IMR-90 (cell line): ENCODE data around the gene ZNF221. TPM values are rescaled to one million over a fixed set of nuclear protein-coding genes. Genes with fewer than 3 reads are reported as not detected.

Experiments
- ATAC-seq: fragments of 200-7000 bp; cut with Tn5 transposase; 2 replicates; pipeline ENCODE4 v1.9.1; 2020; ENCODE audit warnings: low read depth, mild to moderate bottlenecking, moderate library complexity
- Bru-seq: library from RNA; stranded (reverse); fragments of 400-500 nt; gene quantifications from one replicate; lab custom pipeline; 2021; lab: Mats Ljungman, UMichigan
- BruChase-seq, 2 experiments: library from RNA; stranded (reverse); fragments of 400-500 nt; gene quantifications; one replicate each; lab custom pipeline; 2021; lab: Mats Ljungman, UMichigan
- BruUV-seq: library from RNA; stranded (reverse); fragments of 400-500 nt; replicated peaks from 2 replicates; lab custom pipeline; 2021; lab: Mats Ljungman, UMichigan
- CTCF ChIA-PET: fragments of 300-600 bp; formaldehyde crosslinking; extraction: SDS; loops from one replicate; lab custom pipeline; 2021; ENCODE audit warnings: antibody characterized with exemption; lab: Yijun Ruan, JAX
- POLR2A ChIA-PET: fragments of 300-600 bp; sonication (Branson Sonifier 250); formaldehyde crosslinking; loops from one replicate; lab custom pipeline; 2022; ENCODE audit warnings: antibody characterized with exemption; ENCODE audit not compliant: unreplicated experiment; lab: Charles Lee
- DNase-seq: peaks from one replicate; pipeline ENCODE4 v3.0.0; 2013
- H2AFZ ChIP-seq: replicated peaks from 2 replicates; pipeline ENCODE3; 2013; ENCODE audit warnings: low read length, mild to moderate bottlenecking; ENCODE audit not compliant: poor library complexity
- H2AK5ac ChIP-seq: 2 replicates; pipeline ENCODE4 v1.6.1; 2013; ENCODE audit warnings: low read depth, low read length, inconsistent platforms
- H2AK9ac ChIP-seq: replicated peaks from 2 replicates; pipeline ENCODE3; 2013; ENCODE audit warnings: mild to moderate bottlenecking, low read depth, low read length, moderate library complexity; ENCODE audit not compliant: poor library complexity
- H2BK120ac ChIP-seq: 2 replicates; pipeline ENCODE4 v1.6.1; 2013; ENCODE audit warnings: low read depth, low read length, inconsistent platforms
- H2BK15ac ChIP-seq: 3 replicates; pipeline ENCODE4 v1.6.1; 2013; ENCODE audit warnings: low read depth, low read length, inconsistent platforms
- H2BK20ac ChIP-seq: 2 replicates; pipeline ENCODE4 v1.6.1; 2013; ENCODE audit warnings: low read depth, mild to moderate bottlenecking, inconsistent platforms, low read length, moderate library complexity
- H2BK5ac ChIP-seq: 2 replicates; pipeline ENCODE4 v1.6.1; 2013; ENCODE audit warnings: mild to moderate bottlenecking, low read depth, low read length, inconsistent platforms; ENCODE audit not compliant: poor library complexity, severe bottlenecking
- H3K14ac ChIP-seq: replicated peaks from 2 replicates; pipeline ENCODE4 v1.6.1; 2013; ENCODE audit warnings: low read depth, low read length, inconsistent platforms
- H3K18ac ChIP-seq: 2 replicates; pipeline ENCODE4 v1.6.1; 2013; ENCODE audit warnings: low read depth, low read length, control low read depth
- H3K23ac ChIP-seq: 2 replicates; pipeline ENCODE4 v1.6.1; 2013; ENCODE audit warnings: low read depth, low read length, inconsistent platforms
- H3K27ac ChIP-seq: 2 replicates; pipeline ENCODE4 v1.5.1; 2013; ENCODE audit warnings: mild to moderate bottlenecking, control low read depth, low read length; ENCODE audit not compliant: insufficient read depth
- H3K27me3 ChIP-seq: 2 replicates; pipeline ENCODE4 v1.6.1; 2013; ENCODE audit warnings: low read length; ENCODE audit not compliant: control insufficient read depth, insufficient read depth
- H3K36me3 ChIP-seq: 2 replicates; pipeline ENCODE4 v1.6.1; 2013; ENCODE audit warnings: low read length, mixed read lengths; ENCODE audit not compliant: control insufficient read depth, insufficient read depth
- H3K4ac ChIP-seq: 2 replicates; pipeline ENCODE4 v1.6.1; 2013; ENCODE audit warnings: low read depth, low read length, inconsistent platforms
- H3K4me1 ChIP-seq: 2 replicates; pipeline ENCODE4 v1.6.1; 2013; ENCODE audit warnings: low read length, mixed read lengths; ENCODE audit not compliant: control insufficient read depth, insufficient read depth
- H3K4me2 ChIP-seq: 2 replicates; pipeline ENCODE4 v1.6.1; 2013; ENCODE audit warnings: low read depth, mild to moderate bottlenecking, control low read depth, low read length, moderate library complexity
- H3K4me3 ChIP-seq: 2 replicates; pipeline ENCODE4 v1.5.1; 2013; ENCODE audit warnings: low read depth, mild to moderate bottlenecking, control low read depth, low read length, moderate library complexity; ENCODE audit not compliant: insufficient read depth
- H3K56ac ChIP-seq: 2 replicates; pipeline ENCODE4 v1.6.1; 2013; ENCODE audit warnings: low read length, inconsistent platforms; ENCODE audit not compliant: insufficient read depth; ENCODE audit errors: extremely low read depth
- H3K79me1 ChIP-seq, 2 experiments: 2 replicates each; pipeline ENCODE4 v1.6.1; 2013; ENCODE audit warnings: low read length in 2 of 2, inconsistent platforms in 1 of 2, low read depth in 1 of 2
- H3K9ac ChIP-seq: 2 replicates; pipeline ENCODE4 v1.6.1; 2013; ENCODE audit warnings: low read depth, low read length, control low read depth
- H3K9me1 ChIP-seq: 2 replicates; pipeline ENCODE4 v1.6.1; 2013; ENCODE audit warnings: low read length, inconsistent platforms; ENCODE audit not compliant: insufficient read depth
- H3K9me3 ChIP-seq: 2 replicates; pipeline ENCODE4 v1.6.1; 2013; ENCODE audit warnings: low read length; ENCODE audit not compliant: control insufficient read depth, insufficient read depth
- H4K20me1 ChIP-seq: 2 replicates; pipeline ENCODE4 v1.6.1; 2013; ENCODE audit warnings: low read length, inconsistent platforms; ENCODE audit not compliant: insufficient read depth
- H4K5ac ChIP-seq: 2 replicates; pipeline ENCODE4 v1.6.1; 2013; ENCODE audit warnings: mild to moderate bottlenecking, low read depth, low read length, control low read depth
- H4K8ac ChIP-seq, 2 experiments: 2 replicates each; pipeline ENCODE4 v1.6.1; 2013; ENCODE audit warnings: low read depth in 2 of 2, low read length in 2 of 2, control low read depth in 1 of 2, inconsistent platforms in 1 of 2
- H4K91ac ChIP-seq: 2 replicates; pipeline ENCODE4 v1.6.1; 2013; ENCODE audit warnings: low read depth, low read length, inconsistent platforms; ENCODE audit not compliant: insufficient read depth
- BHLHE40 ChIP-seq: fragments of 150-350 bp; IDR thresholded peaks from 2 replicates; pipeline ENCODE4 v1.6.1; 2016; ENCODE audit warnings: mild to moderate bottlenecking, low read depth, low read length
- CEBPB ChIP-seq: IDR thresholded peaks from 2 replicates; pipeline ENCODE4 v1.6.1; 2012; ENCODE audit warnings: low read depth, low read length, improper control_type of control experiment
- FOS ChIP-seq: fragments of 150-350 bp; IDR thresholded peaks from 2 replicates; pipeline ENCODE4 v1.6.1; 2016; ENCODE audit warnings: low read depth, low read length
- MAFK ChIP-seq: IDR thresholded peaks from 2 replicates; pipeline ENCODE4 v1.6.1; 2012; ENCODE audit warnings: low read depth, low read length, improper control_type of control experiment
- MAZ ChIP-seq: IDR thresholded peaks from 2 replicates; pipeline ENCODE4 v1.6.1; 2012; ENCODE audit warnings: low read depth, mild to moderate bottlenecking, low read length, improper control_type of control experiment, moderate library complexity, borderline replicate concordance
- MXI1 ChIP-seq: IDR thresholded peaks from 2 replicates; pipeline ENCODE4 v1.6.1; 2012; ENCODE audit warnings: low read depth, mild to moderate bottlenecking, low read length, moderate library complexity, borderline replicate concordance
- NFE2L2 ChIP-seq: fragments of 150-350 bp; IDR thresholded peaks from 2 replicates; pipeline ENCODE4 v1.6.1; 2016; ENCODE audit warnings: low read depth, mild to moderate bottlenecking, low read length
- POLR2A ChIP-seq: IDR thresholded peaks from 2 replicates; pipeline ENCODE4 v1.6.1; 2012; ENCODE audit warnings: mild to moderate bottlenecking, low read depth, low read length
- RAD21 ChIP-seq: IDR thresholded peaks from 2 replicates; pipeline ENCODE4 v1.6.1; 2012; ENCODE audit warnings: low read length, improper control_type of control experiment
- RFX5 ChIP-seq: IDR thresholded peaks from 2 replicates; pipeline ENCODE4 v1.8.0; 2012; ENCODE audit warnings: low read depth, mild to moderate bottlenecking, low read length, moderate library complexity
- SMC3 ChIP-seq: fragments of 150-350 bp; IDR thresholded peaks from 2 replicates; pipeline ENCODE4 v1.6.1; 2016; ENCODE audit warnings: low read depth, mild to moderate bottlenecking, antibody characterized with exemption, low read length, moderate library complexity
- WGBS, 2 experiments: methylation state at CpG; one replicate each; pipeline versions ENCODE4 v1.1.5 to v1.1.7; 2013; ENCODE audit warnings: missing lambda C conversion rate in 2 of 2; ENCODE audit not compliant: insufficient read length in 1 of 2; ENCODE audit errors: extremely low coverage in 2 of 2; 5-methylcytosine and 5-hydroxymethylcytosine counted together
- dilution Hi-C: fragments of 300-500 bp; cut with HindIII; formaldehyde crosslinking; loops from one replicate; pipeline ENCODE4 v1.14.3; 2018; ENCODE audit warnings: low sequenced_read_pairs; ENCODE audit not compliant: unreplicated experiment
- in situ Hi-C: fragments of 300-500 bp; cut with MboI; formaldehyde crosslinking; loops from 3 replicates; pipeline ENCODE4 v1.14.3; 2019; ENCODE audit warnings: low sequenced_read_pairs, inconsistent platforms, mixed read lengths
- intact Hi-C: fragments of 100-400 bp; cut with micrococcal nuclease; formaldehyde crosslinking; loops from 2 replicates; pipeline ENCODE4 v1.10.0; 2022
- long read RNA-seq: library from polyadenylated mRNA; unstranded; transcript quantifications from one replicate; pipeline ENCODE4 v2.0.0, GENCODE V29; 2021; ENCODE audit not compliant: unreplicated experiment
- polyA plus RNA-seq, 3 experiments: library from polyadenylated mRNA; depleted of rRNA; stranded (reverse); fragments of >200 nt; gene quantifications; 2 replicates each; pipeline ENCODE4 v1.2.3, GENCODE V29; 2012; ENCODE audit warnings: low replicate concordance in 1 of 3
- total RNA-seq: library from RNA; depleted of rRNA; stranded (reverse); fragments of >200 nt; gene quantifications from 2 replicates; pipeline ENCODE4 v1.2.3, GENCODE V29; 2012; rRNA removed
- TF ChIP-seq, protein P1 (sequence below): fragments of 150-350 bp; IDR thresholded peaks from 2 replicates; pipeline ENCODE4 v1.6.1; 2017; ENCODE audit warnings: mild to moderate bottlenecking, antibody characterized with exemption, low read length, low read depth
- TF ChIP-seq, protein P2 (sequence below): fragments of 150-350 bp; IDR thresholded peaks from 2 replicates; pipeline ENCODE4 v1.6.1; 2016; ENCODE audit warnings: low read depth, mild to moderate bottlenecking, low read length, moderate library complexity, borderline replicate concordance

ZNF221 gene
- total RNA-seq (10.3 and 10.6 TPM in 2 replicates), polyA plus RNA-seq (2012; rRNA removed) (0.93 and 1.0 TPM in 2 replicates), Bru-seq, nascent RNA (percentile 60 among the genes with signal in this experiment), BruChase-seq, experiment 1, labeled RNA remaining after a 6-hour chase (percentile 61 among the genes with signal in this experiment), BruChase-seq, experiment 2, labeled RNA remaining after a 2-hour chase (percentile 71 among the genes with signal in this experiment)
- polyA plus RNA-seq (2012; cell fraction: cytosol; rRNA removed) = 0.26 and 0.50 TPM in 2 replicates
- 0.13 and 1.8 TPM in 2 replicates for polyA plus RNA-seq (2012; cell fraction: nucleus; rRNA removed; ENCODE audit: low replicate concordance)
- long read RNA-seq, partial matches to known transcripts = 0 of 1 reads
- long read RNA-seq, other reads (novel, unspliced or antisense) = 1 of 1 reads

DNA sequence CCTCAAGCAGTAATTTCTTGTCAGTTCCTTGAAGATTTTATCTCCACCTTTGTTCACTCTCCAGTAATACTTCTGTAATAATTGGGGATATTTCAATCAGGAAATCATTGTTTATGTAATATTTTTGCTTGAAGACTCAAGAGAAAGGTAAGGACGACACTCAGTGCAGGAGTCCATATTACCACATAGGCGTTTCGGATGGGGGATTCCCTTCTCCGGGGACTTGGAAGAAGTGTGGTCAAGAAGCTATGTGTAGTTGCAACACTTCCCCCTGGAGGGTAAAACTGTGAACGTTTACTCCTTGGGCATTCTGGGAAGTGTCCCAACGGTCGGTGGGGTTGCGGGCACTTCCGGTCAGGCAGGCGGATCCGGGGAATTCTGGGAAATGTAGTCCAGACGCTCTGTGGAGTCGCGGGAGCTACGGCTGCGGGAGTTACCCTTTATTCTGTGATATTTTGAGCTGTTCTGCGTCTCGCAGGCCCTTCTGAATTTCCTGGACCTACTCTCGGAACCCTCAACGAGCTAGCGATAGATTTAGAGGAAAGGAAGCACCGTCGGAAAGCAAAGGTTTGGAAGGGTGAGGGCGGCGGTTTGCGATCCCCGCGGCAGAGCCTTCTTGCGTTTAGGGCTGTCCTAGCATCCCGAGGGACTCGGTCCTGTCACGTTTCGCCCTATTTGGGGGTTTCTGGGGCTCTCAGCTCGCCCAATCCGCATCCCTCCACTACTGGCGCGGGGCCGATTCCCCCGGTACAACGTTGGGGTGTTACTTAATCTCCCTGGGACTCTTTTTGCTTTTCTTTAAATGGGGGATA is at the start of gene ZNF221:
Gene ZNF221, plus strand, starts transcription at position 395 of the 812 bp plus-strand sequence. CDS start 11,499 bp downstream, outside the sequence.
- Histone ChIP-seq H4K5ac (peak within 1 kb of the TSS; percentile 39), H2BK5ac (peak within 1 kb of the TSS; percentile 61), H3K23ac (peak within 1 kb of the TSS; percentile 82), H3K14ac (peak within 1 kb of the TSS; percentile 97), H3K18ac (peak within 1 kb of the TSS; percentile 45; the same call in 1 of the 2 replicates), H2AK9ac (no peak within 1 kb of the TSS), H3K9ac (peak within 1 kb of the TSS; percentile 92), H3K4me3 (peak within 1 kb of the TSS; percentile 68), H4K91ac (peak within 1 kb of the TSS; percentile 80), H3K4me2 (peak within 1 kb of the TSS; percentile 16), H3K27ac (peak within 1 kb of the TSS; percentile 81), H3K4ac (peak within 1 kb of the TSS; percentile 86), H2BK20ac (no peak within 1 kb of the TSS), H2AFZ (peak within 1 kb of the TSS; percentile 97), H3K9me3 (no peaks in the 10 kb centered on the region; the same call in none of the 2 replicates), H4K20me1 (no peaks in the 10 kb centered on the region), H3K79me1 (peaks cover 8 to 21% of the 10 kb centered on the region in 2 experiments; a peak in 3 of 4 replicates), H2BK120ac (peak within 1 kb of the TSS; percentile 70; the same call in 1 of the 2 replicates), H3K36me3 (peaks cover 4% of the 10 kb centered on the region; the same call in 1 of the 2 replicates), H3K4me1 (no peaks in the 10 kb centered on the region), H2AK5ac (0 out of 2 replicates have a peak within 1 kb of the TSS, but pooled peaks have one; percentile 35), H4K8ac (peak within 1 kb of the TSS; percentile 76 to 94), H3K9me1 (no peaks in the 10 kb centered on the region), H3K27me3 (no peaks in the 10 kb centered on the region), H2BK15ac (0 out of 3 replicates have a peak within 1 kb of the TSS, but pooled peaks have one; percentile 29), H3K56ac (peak within 1 kb of the TSS; percentile 96)
- in situ Hi-C loops = no loop called here
- ATAC-seq (peak; percentile 99), DNase-seq (peak; percentile 99)
- intact Hi-C loops = loop anchor here (1.0 kb wide), 1 partner anchor 16 kb away; the partner anchor contains the start of gene ZNF45
- POLR2A ChIA-PET = no interaction called here
- 0% methylated on average over 12 of the region's 40 CpGs; no CpG with 5 or more reads in 1 of the 2 experiments for WGBS, 2 experiments
- dilution Hi-C loops = no loop called here
- BruUV-seq = no TSS peak
- CTCF ChIA-PET = interaction anchor here (0.8 to 1.2 kb wide), 4 partner anchors 16 to 134 kb away, joined by 3 to 7 read pairs (median 4); partner anchors contain the start of genes ZNF230 and ZNF45
- TF ChIP-seq CEBPB = peak; percentile 98
- TF ChIP-seq MAFK = no peak
- no peak for TF ChIP-seq RFX5
- peak; percentile 21; the same call in 1 of the 2 replicates for TF ChIP-seq BHLHE40
- peak; percentile 84 for TF ChIP-seq MAZ
- TF ChIP-seq, protein P1, sequence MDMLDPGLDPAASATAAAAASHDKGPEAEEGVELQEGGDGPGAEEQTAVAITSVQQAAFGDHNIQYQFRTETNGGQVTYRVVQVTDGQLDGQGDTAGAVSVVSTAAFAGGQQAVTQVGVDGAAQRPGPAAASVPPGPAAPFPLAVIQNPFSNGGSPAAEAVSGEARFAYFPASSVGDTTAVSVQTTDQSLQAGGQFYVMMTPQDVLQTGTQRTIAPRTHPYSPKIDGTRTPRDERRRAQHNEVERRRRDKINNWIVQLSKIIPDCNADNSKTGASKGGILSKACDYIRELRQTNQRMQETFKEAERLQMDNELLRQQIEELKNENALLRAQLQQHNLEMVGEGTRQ = peak; percentile 64
- TF ChIP-seq POLR2A = no peak
- TF ChIP-seq SMC3 = peak; percentile 35
- TF ChIP-seq NFE2L2 = no peak
- TF ChIP-seq RAD21 = peak; percentile 44
- no peak for TF ChIP-seq FOS
- TF ChIP-seq, protein P2, sequence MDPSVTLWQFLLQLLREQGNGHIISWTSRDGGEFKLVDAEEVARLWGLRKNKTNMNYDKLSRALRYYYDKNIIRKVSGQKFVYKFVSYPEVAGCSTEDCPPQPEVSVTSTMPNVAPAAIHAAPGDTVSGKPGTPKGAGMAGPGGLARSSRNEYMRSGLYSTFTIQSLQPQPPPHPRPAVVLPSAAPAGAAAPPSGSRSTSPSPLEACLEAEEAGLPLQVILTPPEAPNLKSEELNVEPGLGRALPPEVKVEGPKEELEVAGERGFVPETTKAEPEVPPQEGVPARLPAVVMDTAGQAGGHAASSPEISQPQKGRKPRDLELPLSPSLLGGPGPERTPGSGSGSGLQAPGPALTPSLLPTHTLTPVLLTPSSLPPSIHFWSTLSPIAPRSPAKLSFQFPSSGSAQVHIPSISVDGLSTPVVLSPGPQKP = 0 out of 2 replicates have a peak, but pooled peaks have one; percentile 52
- no peak for TF ChIP-seq MXI1
